Hepatocyte (in vitro differentiated cells): ENCODE results near the gene SLC25A17. TPM values are rescaled to one million over a fixed set of nuclear protein-coding genes. Genes with fewer than 3 reads are reported as not detected.

Source experiments
- DNase-seq: peaks from one replicate; pipeline ENCODE4 v3.0.0-alpha.2; 2016; ENCODE audit warnings: low spot score
- H2AFZ ChIP-seq: fragments of 200-600 bp; sonication (generic); 2 replicates; pipeline ENCODE4 v1.6.0; 2016; ENCODE audit warnings: antibody characterized with exemption, mild to moderate bottlenecking
- H3K27ac ChIP-seq: fragments of 200-600 bp; sonication (generic); 2 replicates; pipeline ENCODE4 v1.5.1; 2016; ENCODE audit warnings: mild to moderate bottlenecking
- H3K27me3 ChIP-seq: fragments of 200-600 bp; sonication (generic); 2 replicates; pipeline ENCODE4 v1.6.1; 2016
- H3K36me3 ChIP-seq: fragments of 200-600 bp; sonication (generic); replicated peaks from 2 replicates; pipeline ENCODE4 v1.5.1; 2016; ENCODE audit warnings: low read depth; ENCODE audit not compliant: insufficient read depth
- H3K4me1 ChIP-seq: fragments of 200-600 bp; sonication (generic); 2 replicates; pipeline ENCODE4 v1.5.1; 2016; ENCODE audit warnings: mild to moderate bottlenecking, moderate library complexity; ENCODE audit not compliant: insufficient read depth
- H3K4me2 ChIP-seq: fragments of 200-600 bp; sonication (generic); 2 replicates; pipeline ENCODE4 v1.6.0; 2016
- H3K4me3 ChIP-seq: fragments of 200-600 bp; sonication (generic); 2 replicates; pipeline ENCODE4 v1.5.1; 2016; ENCODE audit warnings: mild to moderate bottlenecking
- H3K79me2 ChIP-seq: fragments of 200-600 bp; sonication (generic); 2 replicates; pipeline ENCODE4 v1.6.0; 2017; ENCODE audit warnings: mild to moderate bottlenecking
- H3K9me2 ChIP-seq: fragments of 200-600 bp; sonication (generic); replicated peaks from 2 replicates; pipeline ENCODE4 v1.6.0; 2017; ENCODE audit warnings: mild to moderate bottlenecking; ENCODE audit not compliant: insufficient read depth
- H3K9me3 ChIP-seq: fragments of 200-600 bp; sonication (generic); 2 replicates; pipeline ENCODE4 v1.5.1; 2016; ENCODE audit warnings: low read depth, mild to moderate bottlenecking
- H4K20me1 ChIP-seq: fragments of 200-600 bp; sonication (generic); 2 replicates; pipeline ENCODE4 v1.6.0; 2016; ENCODE audit warnings: mild to moderate bottlenecking; ENCODE audit not compliant: insufficient read depth, poor library complexity, severe bottlenecking
- EZH2 ChIP-seq: fragments of 200-600 bp; sonication (generic); IDR thresholded peaks from 2 replicates; pipeline ENCODE4 v1.6.1; 2016; ENCODE audit warnings: antibody characterized with exemption, mild to moderate bottlenecking, borderline replicate concordance
- EZH2phosphoT487 ChIP-seq: fragments of 200-600 bp; sonication (generic); IDR thresholded peaks from one replicate; pipeline ENCODE4 v1.6.1; 2018; ENCODE audit warnings: antibody characterized with exemption, mild to moderate bottlenecking, low read depth, moderate library complexity; ENCODE audit not compliant: unreplicated experiment, severe bottlenecking
- WGBS: methylation state at CpG from one replicate; pipeline ENCODE4 v1.1.6; 2016; ENCODE audit warnings: low lambda C conversion rate; ENCODE audit errors: missing lambda C conversion rate; 5-methylcytosine and 5-hydroxymethylcytosine counted together
- polyA plus RNA-seq: library from polyadenylated mRNA; unstranded; fragments of >200 nt; fragmentation: Nextera tagmentation; extraction: Ambion mirVana; gene quantifications from 2 replicates; pipeline ENCODE4 v1.2.1, GENCODE V29; 2016
- total RNA-seq: library from RNA; depleted of rRNA; stranded (reverse); fragments of >200 nt; gene quantifications from 2 replicates; pipeline ENCODE4 v1.2.3, GENCODE V29; 2014
- TF ChIP-seq, protein P1 (sequence below): fragments of 200-600 bp; sonication (generic); IDR thresholded peaks from 2 replicates; pipeline ENCODE4 v1.5.1; 2016; ENCODE audit warnings: antibody characterized with exemption, mild to moderate bottlenecking; ENCODE audit not compliant: poor library complexity

Gene SLC25A17
- total and polyA plus RNA-seq, 2 experiments from 2014 or later = 20.5 to 24.8 TPM

DNA sequence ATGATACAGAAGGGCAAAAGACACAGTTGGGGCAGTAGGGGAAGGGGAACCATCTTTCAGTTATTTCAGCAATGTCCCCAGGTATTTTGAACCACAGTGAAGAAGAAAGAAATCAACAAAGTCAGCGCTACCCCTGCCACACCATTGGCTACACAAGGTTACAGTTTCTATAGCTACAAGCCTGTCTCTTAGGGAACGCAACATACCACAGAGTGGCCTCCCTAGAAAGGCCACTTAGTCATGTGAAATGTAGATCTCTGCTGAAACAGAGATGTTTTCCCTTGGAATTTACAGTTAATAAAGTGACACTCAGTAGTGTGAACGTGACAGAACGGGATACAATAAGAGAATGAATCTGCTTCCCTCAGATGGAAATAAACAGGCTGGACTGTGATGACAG lies 85.2 kb downstream of the SLC25A17 start:
- no peaks in the 10 kb centered on the region for H4K20me1 ChIP-seq
- H3K79me2 ChIP-seq = no peaks in the 10 kb centered on the region
- H3K4me2 ChIP-seq = no peak overlapping the region
- TF ChIP-seq, protein P1, sequence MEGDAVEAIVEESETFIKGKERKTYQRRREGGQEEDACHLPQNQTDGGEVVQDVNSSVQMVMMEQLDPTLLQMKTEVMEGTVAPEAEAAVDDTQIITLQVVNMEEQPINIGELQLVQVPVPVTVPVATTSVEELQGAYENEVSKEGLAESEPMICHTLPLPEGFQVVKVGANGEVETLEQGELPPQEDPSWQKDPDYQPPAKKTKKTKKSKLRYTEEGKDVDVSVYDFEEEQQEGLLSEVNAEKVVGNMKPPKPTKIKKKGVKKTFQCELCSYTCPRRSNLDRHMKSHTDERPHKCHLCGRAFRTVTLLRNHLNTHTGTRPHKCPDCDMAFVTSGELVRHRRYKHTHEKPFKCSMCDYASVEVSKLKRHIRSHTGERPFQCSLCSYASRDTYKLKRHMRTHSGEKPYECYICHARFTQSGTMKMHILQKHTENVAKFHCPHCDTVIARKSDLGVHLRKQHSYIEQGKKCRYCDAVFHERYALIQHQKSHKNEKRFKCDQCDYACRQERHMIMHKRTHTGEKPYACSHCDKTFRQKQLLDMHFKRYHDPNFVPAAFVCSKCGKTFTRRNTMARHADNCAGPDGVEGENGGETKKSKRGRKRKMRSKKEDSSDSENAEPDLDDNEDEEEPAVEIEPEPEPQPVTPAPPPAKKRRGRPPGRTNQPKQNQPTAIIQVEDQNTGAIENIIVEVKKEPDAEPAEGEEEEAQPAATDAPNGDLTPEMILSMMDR = no peak
- TF ChIP-seq EZH2 = no peak
- no peak for TF ChIP-seq EZH2phosphoT487
- H3K36me3 ChIP-seq = no peaks in the 10 kb centered on the region
- peaks cover 5% of the 10 kb centered on the region for H3K4me1 ChIP-seq
- H2AFZ ChIP-seq = no peak overlapping the region
- no peaks in the 10 kb centered on the region for H3K9me3 ChIP-seq
- WGBS = 99% methylated on average over 4 of the region's 4 CpGs
- H3K9me2 ChIP-seq = no peaks in the 10 kb centered on the region
- H3K27ac ChIP-seq = no peak overlapping the region
- H3K27me3 ChIP-seq = no peaks in the 10 kb centered on the region
- H3K4me3 ChIP-seq = no peak overlapping the region
- DNase-seq = no peak

DNA sequence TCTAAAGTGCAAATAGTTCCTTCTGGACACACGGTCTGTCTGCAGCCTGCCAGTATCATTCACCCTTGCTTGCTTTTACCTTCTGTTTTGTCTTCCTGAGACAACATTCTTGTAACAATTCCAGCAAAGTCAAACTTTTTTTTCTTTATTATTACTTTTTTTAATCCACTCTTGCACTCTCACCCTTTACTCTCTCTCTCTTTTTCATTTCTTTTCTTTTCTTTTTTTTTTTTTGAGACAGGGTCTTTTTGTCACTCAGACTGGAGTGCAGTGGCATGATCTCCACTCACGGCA lies 86.2 kb downstream of the SLC25A17 start:
- no peak for DNase-seq
- peaks cover 10% of the 10 kb centered on the region for H3K4me1 ChIP-seq
- H3K9me3 ChIP-seq = no peaks in the 10 kb centered on the region
- H2AFZ ChIP-seq = peak overlapping the region; percentile 22
- H3K36me3 ChIP-seq = no peaks in the 10 kb centered on the region
- H4K20me1 ChIP-seq = no peaks in the 10 kb centered on the region
- H3K4me3 ChIP-seq = no peak overlapping the region
- WGBS = 24% methylated on average over 2 of the region's 2 CpGs
- peak overlapping the region; percentile 33 for H3K4me2 ChIP-seq
- TF ChIP-seq, protein P1 = no peak
- TF ChIP-seq EZH2phosphoT487 (no peak), EZH2 (no peak)
- no peaks in the 10 kb centered on the region for H3K9me2 ChIP-seq
- H3K27me3 ChIP-seq = no peaks in the 10 kb centered on the region
- H3K27ac ChIP-seq = peak overlapping the region; percentile 41
- H3K79me2 ChIP-seq = no peaks in the 10 kb centered on the region

GRCh38 chr22:40729284-40729683 lies 89.9 kb downstream of the SLC25A17 start:
- H2AFZ ChIP-seq = no peak overlapping the region
- no peaks in the 10 kb centered on the region for H3K27me3 ChIP-seq
- no peak overlapping the region for H3K4me2 ChIP-seq
- no peaks in the 10 kb centered on the region for H3K79me2 ChIP-seq
- H3K4me3 ChIP-seq = no peak overlapping the region
- 71% methylated on average over 6 of the region's 6 CpGs for WGBS
- no peaks in the 10 kb centered on the region for H3K9me3 ChIP-seq
- no peaks in the 10 kb centered on the region for H3K36me3 ChIP-seq
- peak overlapping the region; percentile 77 for H3K27ac ChIP-seq
- TF ChIP-seq, protein P1 = no peak
- no peak for TF ChIP-seq EZH2phosphoT487
- TF ChIP-seq EZH2 = no peak
- no peaks in the 10 kb centered on the region for H3K9me2 ChIP-seq
- peaks cover 10% of the 10 kb centered on the region for H3K4me1 ChIP-seq
- no peak for DNase-seq
- H4K20me1 ChIP-seq = no peaks in the 10 kb centered on the region

GRCh38 chr22:40728731-40729189 lies 90.4 kb downstream of the SLC25A17 start:
- peaks cover 10% of the 10 kb centered on the region for H3K4me1 ChIP-seq
- no peaks in the 10 kb centered on the region for H3K27me3 ChIP-seq
- no peaks in the 10 kb centered on the region for H4K20me1 ChIP-seq
- H3K9me2 ChIP-seq = no peaks in the 10 kb centered on the region
- DNase-seq = peak; percentile 68
- 31% methylated on average over 13 of the region's 13 CpGs for WGBS
- TF ChIP-seq EZH2 (no peak), EZH2phosphoT487 (no peak)
- TF ChIP-seq, protein P1 = no peak
- peak overlapping the region; percentile 34 for H3K4me2 ChIP-seq
- H3K9me3 ChIP-seq = no peaks in the 10 kb centered on the region
- no peaks in the 10 kb centered on the region for H3K79me2 ChIP-seq
- H3K4me3 ChIP-seq = no peak overlapping the region
- no peaks in the 10 kb centered on the region for H3K36me3 ChIP-seq
- no peak overlapping the region for H2AFZ ChIP-seq
- H3K27ac ChIP-seq = peak overlapping the region; percentile 86
